Body of pancreas (tissue), 4 donors: ENCODE measurements around the gene SHISA7.

ENCODE experiments used
- CTCF ChIP-seq, 7 experiments: fragments of 450-650 bp in 4 of 7; fragments of 200-600 bp in 3 of 7; sonication (generic) in 3 of 7; IDR thresholded peaks; one replicate each; pipeline ENCODE4 v1.5.1; 2016 to 2019; ENCODE audit warnings: antibody characterized with exemption in 7 of 7
- POLR2A ChIP-seq, 3 donors: fragments of 450-650 bp; IDR thresholded peaks; one replicate each; pipeline ENCODE4 v1.6.1; 2016; ENCODE audit warnings: antibody characterized with exemption in 3 of 3, mild to moderate bottlenecking in 2 of 3

GRCh38 chr19:55468054-55468393, 24.9 kb upstream of the SHISA7 start:
- TF ChIP-seq CTCF (IDR thresholded peaks at IDR 0.05) (peak in 1 of 7 experiments; percentile 5), POLR2A (IDR thresholded peaks at IDR 0.05) (no peak)
